T-helper 22 cell (primary cell): ENCODE results near the gene DRD4.

Experiments used
- DNase-seq: peaks from one replicate; pipeline ENCODE4 v3.0.0-alpha.2; 2020; ENCODE audit warnings: low read depth

Gene DRD4

GRCh38 chr11:636511-637332 is at the start of gene DRD4:
Gene DRD4 (plus strand): TSS chr11:637269. CDS start chr11:637305, 36 bp downstream.
- no peak for DNase-seq

- DNase-seq, result no peak
These were observed 49.5 kb upstream of the DRD4 start for GRCh38 chr11:587546-587945.

DNA sequence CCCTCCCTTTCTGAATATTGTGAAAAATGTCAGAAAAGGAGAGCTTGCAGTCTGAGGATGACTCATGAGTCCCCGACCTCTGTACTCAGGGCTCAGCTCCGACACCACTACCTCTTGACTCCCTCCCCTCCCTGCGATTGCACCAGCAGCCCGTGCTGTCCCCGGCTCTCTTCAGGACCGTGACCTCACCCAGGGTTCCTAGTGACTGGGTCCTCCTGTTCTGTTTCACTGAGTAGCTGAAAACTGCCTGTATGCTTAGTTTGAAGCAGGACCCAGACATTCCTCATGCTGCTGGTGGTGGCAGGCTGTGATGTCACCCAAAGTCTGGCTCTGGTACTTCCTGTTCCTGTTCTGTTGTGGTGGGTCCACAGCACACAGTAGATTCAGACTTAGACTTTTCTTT is 49.1 kb upstream of the DRD4 start:
- DNase-seq, result peak; percentile 66

GRCh38 chr11:589798-590197 is 47.3 kb upstream of the DRD4 start:
- DNase-seq, result no peak

GRCh38 chr11:590997-591396 is 46.1 kb upstream of the DRD4 start:
- no peak for DNase-seq

GRCh38 chr11:592501-592900 is 44.6 kb upstream of the DRD4 start:
- DNase-seq, result no peak

DNA sequence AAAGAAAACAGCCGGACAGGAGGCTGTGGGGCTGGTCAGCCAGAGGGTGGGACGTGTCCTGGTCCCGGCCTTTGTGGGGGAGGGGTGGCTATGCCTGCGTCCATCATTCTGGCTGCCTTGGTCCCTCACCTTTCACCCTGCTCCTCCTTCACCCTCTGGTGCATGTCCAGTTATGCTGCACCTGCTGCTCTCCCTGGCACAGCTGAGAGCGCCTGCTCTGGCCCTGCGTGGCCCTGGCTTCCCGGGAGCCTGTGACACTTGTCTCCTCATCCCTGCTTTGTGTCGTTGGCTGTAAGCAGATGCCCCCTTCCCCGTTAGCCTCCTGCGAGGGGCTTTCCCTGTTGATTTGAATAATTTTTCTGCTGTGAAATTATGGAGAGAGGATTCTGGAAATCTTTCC is 44.2 kb upstream of the DRD4 start:
- DNase-seq, result no peak

GRCh38 chr11:593347-593746 is 43.7 kb upstream of the DRD4 start:
- DNase-seq, result no peak

- DNase-seq, result no peak
These were observed 41.7 kb upstream of the DRD4 start for GRCh38 chr11:595400-595799.

GRCh38 chr11:596374-596773 is 40.7 kb upstream of the DRD4 start:
- DNase-seq, result no peak

DNA sequence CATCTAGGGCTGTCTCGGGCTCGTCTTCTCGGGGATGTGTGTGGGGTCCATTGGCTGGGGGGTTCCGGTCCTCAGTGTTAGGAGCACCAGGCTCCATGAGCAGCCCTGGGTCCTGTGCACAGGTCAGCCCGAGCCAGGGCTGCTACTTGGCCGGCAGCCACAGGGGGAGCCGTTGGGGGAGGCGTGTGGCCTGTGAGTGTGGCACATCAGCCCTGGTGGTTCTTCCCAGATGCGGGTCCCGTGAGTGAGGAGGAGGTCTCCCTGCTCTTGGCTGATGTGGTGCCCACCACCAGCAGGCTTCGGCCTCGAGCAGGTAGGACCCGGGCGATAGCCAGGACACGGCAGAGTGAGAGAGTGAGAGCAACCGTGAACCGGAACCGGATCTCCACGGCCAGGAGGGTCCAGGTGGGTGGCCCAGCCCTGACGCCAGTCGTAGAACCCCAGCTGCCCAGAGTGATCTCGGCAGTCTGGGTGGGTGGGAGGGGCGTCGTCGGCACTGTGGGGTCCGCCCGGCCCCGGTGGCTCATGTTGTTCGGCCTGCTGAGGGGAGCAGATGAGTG is 39.8 kb upstream of the DRD4 start:
- DNase-seq, result no peak

DNA sequence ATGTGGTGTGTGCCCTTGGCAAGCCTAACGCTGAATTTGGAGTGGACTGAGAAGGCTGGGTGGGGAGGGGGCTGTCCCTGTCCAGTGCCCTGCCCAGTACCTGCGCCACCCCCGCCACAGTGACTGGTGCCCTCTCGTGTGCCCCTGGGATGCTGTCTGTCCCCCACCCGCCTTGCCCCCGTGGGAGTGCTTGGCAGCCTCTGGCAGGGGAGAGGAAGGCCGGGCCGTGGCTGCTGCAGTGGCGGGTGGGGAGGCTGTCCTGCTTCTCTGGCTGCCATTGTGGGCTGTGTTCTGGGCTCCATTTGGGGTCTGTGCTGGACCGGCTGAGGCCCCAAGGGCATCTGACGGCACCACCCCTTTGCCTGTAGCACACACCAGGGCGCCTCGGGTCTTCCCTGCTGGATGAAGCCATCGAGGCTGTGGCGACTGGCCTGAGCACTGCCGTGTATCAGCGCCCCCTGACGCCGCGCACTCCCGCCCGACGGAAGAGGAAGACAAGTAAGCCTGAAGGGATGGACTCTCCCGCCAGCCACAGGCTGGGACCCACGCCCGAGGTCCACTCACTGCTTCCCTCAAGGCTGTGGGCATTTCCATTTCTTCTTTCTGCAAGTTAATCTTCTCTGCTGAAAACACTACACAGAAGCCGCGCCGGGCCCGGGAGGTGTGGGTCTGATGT is 38.9 kb upstream of the DRD4 start:
- no peak for DNase-seq

GRCh38 chr11:601573-602245 is 35.4 kb upstream of the DRD4 start:
- no peak for DNase-seq

DNA sequence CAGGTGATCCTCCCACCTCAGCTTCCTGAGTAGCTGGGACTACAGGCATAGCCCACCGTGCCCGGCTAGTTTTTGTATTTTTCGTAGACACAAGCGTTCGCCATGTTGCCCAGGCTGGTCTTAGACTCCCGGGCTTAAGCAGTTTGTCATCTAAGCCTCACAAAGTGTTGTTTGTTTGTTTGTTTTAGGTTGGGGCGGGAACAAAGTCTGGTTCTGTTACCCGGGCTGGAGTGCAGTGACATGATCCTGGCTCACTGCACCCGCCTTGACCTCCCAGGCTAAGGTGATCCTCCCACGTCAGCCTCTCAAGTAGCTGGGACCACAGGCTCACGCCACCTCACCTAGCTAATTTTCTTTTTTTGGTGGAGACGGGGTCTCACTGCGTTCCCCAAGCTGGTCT is 33.9 kb upstream of the DRD4 start:
- no peak for DNase-seq

DNA sequence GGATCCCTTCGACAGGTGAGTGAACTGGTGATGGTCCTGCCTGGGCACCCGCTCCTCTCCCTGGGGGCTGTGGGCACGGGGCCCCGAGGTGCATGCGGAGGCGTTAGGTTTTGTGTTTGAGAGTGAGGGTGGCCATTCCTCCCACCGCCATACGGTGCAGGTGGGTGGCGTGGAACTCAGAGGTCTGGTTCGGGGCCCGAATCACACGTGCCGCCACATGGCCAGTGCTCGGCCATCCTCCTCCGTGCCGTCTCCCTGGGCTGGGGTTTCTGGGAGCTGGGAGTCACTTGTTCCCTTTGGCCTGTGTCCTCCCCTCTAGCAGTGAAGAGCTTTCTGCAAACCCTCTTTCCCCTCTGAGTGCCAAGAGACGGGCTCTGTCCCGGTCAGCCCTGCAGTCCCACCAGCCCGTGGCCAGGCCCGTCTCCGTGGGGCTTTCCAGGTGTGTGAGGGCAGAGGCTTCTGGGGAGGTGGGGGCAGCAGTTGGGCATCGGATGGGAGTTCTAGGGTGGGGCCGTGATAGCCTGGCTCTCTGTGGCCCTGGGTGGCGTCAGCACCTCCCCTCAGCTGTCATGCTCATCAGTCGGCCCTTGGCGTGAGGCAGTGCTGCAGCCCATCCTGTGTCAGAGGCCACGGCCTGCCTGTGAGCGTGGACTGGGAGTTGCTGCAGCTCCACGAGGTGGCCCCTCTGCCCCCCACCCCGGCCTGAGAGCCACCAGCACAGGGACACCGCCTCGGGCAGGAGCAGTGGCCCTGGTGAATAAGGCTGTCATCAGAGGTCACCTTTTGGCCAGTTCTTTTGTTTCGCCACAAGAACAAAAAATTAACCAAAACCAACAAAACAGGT is 31.6 kb upstream of the DRD4 start:
- DNase-seq, result no peak

DNA sequence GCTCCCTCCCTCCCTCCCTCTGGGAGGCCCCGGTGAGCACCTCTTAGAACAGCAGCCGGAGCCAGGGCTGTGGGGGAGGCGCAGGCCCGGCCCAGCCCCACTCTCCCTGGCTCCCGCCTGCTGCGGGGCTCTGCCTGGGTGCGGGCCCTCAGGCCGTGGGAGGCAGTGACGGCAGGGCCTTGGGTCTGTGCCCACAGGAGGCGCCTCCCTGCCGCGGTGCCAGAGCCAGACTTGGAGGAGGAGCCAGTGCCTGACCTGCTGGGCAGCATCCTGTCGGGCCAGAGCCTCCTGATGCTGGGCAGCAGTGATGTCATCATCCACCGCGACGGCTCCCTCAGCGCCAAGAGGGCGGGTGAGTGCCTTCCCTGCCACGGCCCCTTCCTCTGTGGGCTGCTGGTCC is 30.8 kb upstream of the DRD4 start:
- DNase-seq, result no peak

DNA sequence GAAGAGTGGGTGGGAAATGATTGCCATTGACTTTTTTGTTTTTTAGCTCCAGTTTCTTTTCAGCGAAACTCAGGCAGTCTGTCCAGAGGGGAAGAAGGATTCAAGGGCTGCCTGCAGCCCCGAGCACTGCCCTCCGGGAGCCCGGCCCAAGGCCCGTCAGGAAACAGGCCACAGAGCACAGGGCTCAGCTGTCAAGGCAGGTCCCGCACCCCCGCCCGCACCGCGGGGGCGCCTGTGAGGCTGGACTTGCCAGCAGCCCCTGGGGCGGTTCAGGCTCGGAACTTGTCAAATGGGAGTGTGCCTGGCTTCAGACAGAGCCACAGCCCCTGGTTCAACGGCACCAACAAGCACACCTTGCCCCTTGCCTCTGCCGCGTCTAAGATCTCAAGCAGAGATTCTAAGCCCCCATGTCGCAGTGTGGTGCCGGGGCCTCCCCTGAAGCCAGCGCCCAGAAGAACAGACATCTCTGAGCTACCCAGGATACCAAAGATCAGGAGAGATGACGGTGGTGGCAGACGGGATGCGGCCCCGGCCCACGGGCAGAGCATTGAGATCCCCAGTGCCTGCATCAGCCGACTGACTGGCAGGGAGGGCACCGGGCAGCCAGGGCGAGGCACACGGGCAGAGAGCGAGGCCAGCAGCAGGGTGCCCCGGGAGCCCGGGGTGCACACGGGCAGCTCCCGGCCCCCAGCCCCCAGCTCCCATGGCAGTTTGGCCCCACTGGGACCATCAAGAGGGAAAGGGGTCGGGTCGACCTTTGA is 29.9 kb upstream of the DRD4 start:
- DNase-seq, result no peak

GRCh38 chr11:607971-608659 is 29.0 kb upstream of the DRD4 start:
- no peak for DNase-seq

GRCh38 chr11:608791-609251 is 28.2 kb upstream of the DRD4 start:
- no peak for DNase-seq

- DNase-seq, result no peak
These were observed 27.7 kb upstream of the DRD4 start for GRCh38 chr11:609341-609811.
